Activated CD4-positive, alpha-beta T cell treated with anti-CD3 and anti-CD28 coated beads, Interleukin-2, amount 50 U/mL, for 1 hour (primary cell): ENCODE measurements around the gene CH25H.
"Not testable (repeated sequence)": the region's sequence is repeated elsewhere in the genome, so short reads cannot be mapped to it uniquely, and the experiment has no call there.

Source experiments
- DNase-seq: peaks from one replicate; pipeline ENCODE4 v3.0.0-alpha.2; 2020

CH25H gene

DNA sequence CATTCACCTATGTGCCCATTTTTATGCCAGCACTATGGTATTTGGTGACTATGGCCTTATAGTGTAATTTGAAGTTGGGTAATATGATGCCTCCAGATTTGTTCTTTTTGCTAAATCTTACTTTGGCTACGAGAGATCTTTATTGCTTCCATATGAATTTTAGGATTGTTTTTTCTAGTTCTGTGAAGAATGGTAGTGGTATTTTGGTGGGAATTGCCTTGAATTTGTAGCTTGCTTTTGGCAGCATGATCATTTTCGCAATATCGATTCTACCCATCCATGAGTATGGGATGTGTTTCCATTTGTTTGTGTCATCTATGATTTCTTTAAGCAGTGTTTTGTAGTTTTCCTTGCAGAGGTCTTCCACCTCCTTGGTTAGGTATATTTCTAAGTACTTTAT, 15.8 kb downstream of the CH25H start:
- DNase-seq, result not testable (repeated sequence)

DNA sequence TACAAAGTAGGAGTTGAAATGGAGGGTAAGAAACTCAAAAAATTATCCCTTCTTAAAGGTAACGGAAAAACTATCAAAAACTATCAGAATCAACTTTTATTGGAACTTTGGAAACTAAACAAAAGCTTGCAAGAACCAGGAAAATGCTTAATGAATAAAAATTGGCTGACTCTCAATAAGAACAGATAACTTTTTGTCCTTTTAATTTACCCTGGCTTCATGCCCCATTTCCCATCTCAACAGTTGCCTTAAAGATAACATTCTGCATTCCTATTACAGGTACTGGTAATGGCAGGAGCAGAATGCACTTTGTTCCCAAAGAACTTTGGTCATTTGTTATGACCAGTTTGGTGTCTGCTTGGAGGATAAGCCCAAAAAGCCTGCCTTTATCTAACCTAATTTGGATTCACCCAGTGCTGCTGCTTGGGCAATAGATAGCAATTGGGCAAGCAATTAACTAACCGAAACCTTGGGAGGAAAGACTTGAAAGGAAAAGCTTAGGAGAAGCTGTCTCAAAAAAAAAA, 17.8 kb downstream of the CH25H start:
- DNase-seq, result no peak

DNA sequence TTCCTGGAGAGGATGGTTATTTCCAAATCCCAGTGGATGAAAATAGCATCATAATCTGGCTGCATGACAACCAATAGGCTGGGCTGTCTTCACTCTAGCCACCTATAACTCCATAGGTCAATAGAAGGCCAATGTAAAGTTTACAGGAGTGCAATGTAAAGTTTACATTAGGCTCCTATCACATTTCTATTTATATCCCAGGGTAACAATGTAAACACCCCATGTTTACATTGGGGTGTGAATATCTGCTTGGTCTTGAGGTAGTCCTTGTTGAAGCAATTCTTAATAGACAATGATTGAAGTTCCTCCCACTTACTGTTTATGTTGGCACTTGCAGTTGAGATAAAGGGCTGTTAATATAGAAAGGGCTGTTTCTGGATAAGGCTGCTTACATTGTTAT, 21.5 kb downstream of the CH25H start:
- DNase-seq, result no peak

DNA sequence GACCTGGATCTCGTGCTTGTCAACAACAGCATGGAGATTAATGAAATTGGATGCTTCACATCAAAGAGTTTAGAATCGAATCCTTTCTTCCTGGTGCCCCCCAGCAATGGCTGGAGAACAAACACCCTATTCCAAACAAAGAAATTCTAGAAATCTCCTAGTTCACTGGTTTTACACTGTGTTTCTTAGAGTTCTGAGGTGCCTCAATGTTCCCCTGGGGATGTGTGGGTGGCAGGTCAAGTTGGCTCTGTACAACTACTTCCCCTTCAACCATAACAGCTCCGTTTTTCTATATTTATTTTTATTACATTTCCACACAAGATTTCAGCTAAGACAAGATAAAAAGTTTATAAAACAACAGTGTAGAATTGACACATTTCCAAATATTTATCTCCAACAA, 22.5 kb downstream of the CH25H start:
- DNase-seq, result no peak

DNA sequence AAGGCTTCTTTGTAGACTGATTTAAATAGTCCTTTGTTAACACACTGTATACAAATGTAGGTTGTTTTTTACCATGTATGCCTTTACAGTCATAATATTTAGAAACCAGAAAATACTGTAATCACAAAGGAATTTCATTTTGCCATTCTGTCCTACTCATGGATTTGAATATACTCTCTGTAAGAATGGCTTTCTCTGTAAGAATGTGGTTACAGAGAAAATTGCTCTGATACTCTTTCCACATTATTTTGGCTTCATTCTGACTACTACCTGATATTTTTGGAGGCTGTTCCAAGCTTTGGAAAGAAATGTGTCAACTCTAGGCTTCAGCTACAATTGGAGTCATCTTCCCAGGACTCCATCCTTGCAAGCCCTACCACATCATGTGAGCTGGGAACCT, 23.5 kb downstream of the CH25H start:
- DNase-seq, result no peak

DNA sequence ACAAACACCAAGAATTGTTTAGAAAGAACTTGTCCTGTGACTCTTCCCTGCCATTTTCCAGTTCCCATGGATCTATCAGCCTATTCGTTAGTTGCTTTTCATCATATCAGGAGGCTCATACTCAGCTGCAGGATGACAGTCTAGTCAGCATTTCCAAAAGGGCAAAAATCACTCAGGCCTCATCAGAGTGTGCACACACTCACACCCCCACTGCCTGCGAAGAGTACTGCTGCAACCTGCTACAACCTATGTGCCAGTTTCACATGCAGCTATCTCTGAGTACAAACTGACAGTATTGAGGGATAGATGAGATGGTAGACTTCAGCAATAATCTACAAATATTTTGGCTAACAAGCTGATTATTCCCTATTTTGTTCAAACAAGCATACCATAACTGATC, 24.2 kb downstream of the CH25H start:
- DNase-seq, result no peak

DNA sequence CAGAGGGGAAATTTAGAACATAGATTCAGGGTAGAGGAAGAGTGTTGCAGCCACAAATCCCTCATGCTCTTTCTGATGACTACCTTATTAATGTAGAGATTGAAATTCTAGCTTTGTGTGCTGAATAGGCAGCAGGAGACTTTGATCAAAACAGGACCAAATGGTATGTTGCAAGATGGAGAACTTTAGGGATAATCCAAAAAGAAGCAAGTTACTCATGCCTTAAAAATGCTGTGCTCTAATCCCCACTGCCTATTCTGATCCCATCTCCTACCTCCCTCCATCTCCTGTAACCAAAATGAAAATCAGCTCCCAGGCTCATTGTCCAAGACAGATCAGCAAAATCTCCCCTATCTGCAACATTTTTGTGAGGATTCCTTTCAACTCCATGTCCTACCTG, 31.3 kb downstream of the CH25H start:
- DNase-seq, result no peak

DNA sequence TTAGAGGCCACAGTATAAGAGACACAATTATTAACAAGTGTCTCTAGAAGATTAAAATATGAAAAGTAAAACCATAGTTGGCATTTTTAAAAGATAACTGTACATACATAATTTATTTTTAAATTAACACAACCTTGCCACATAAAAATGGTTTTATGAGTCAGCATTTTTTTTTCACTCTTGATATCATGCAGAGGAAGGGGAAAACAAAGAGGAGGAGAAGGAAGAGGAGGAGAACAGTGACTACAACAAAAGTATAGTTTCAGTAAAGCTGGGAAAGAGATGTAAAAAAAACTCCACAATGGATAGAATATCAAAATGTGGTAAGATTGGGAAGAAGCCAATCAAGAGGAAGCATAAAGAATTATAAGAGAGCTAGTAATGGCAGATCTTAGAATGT, 34.0 kb downstream of the CH25H start:
- no peak for DNase-seq

DNA sequence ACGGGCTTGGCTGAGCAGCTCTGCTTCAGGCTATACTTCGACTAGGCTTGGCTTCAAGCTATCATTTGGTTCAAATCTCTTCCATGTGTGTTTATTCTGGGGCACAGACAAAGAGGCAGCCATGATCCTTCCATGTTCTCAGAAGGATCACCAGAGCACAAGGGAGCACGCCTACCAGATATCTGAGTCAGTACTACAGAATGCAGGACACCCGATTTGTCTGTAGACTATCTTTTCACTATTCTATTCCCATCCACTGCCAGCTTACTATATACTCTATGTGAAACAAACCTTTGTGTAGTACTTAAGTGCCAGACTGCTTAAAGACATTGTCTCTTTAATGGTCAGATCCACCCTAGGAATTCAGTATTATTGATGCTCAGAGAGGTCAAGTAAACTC, 35.1 kb downstream of the CH25H start:
- DNase-seq, result no peak

DNA sequence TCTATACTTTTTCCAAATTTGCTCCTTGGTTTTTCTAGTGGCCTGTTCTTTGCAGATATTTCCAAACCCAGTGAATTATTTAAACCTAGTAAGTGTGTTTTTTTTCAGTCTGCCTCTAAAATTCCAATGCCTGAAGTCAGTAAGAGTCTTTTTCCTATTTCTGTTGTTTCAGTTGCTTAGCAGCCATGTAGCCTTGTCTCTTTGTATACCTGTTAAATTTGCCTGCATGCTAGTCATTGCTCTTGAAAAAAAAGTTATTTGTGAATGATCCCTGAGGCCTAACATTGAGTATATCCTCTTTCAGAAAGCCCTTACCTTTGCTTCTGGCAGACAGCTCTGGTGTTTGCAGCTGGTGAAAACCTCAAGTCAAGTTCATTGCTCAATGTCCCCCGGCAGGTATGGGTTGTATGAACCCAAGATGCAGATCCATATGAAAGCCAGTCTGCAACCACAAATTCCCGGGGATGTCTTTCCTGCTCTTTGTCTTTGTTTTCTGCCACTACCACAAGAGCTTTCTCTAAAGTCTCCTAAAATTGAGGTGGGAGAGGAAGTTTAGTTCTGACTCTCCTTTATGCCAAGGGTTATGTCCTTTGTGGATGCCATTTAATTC, 35.7 kb downstream of the CH25H start:
- no peak for DNase-seq

DNA sequence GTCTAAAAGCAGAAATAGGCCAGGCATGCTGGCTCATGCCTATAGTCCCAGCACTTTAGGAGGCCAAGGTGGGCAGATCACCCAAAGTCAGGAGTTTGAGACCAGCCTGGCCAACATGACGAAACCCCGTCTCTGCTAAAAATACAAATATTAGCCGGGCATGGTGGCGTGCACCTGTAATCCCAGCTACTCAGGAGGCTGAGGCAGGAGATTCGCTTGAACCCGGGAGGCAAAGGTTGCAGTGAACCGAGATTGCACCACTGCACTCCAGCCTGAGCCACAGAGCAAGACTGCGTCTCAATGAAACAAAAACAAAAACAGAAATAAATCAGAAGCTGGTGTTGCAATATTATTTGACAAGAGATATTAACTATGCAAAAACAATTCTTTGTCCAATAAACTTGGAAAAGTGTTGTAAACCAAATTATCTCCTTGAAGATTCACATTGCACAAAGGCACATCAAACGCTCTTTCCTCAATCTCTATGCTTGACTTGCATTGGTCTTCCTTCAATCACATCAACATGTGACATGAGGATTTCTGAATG, 38.7 kb downstream of the CH25H start:
- DNase-seq, result not testable (repeated sequence)

DNA sequence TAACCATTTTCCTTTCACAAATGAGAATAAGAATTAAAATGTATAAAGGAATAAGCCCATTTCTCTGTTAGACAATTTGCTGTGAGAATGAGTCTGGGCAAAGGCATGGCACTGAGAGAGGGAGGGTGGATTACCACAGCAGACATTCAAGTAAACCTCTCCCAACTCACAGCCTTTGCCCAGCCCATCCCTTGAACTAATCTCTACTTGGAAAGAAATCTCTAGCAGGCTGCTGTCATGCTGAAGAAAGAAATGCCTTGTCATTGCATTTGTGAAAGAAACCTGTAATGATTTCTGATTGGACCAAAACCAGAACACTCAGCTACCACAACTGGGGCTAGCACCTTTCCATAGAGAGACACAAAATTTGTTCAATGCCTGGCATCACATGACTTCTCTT, 39.2 kb downstream of the CH25H start:
- DNase-seq, result no peak

DNA sequence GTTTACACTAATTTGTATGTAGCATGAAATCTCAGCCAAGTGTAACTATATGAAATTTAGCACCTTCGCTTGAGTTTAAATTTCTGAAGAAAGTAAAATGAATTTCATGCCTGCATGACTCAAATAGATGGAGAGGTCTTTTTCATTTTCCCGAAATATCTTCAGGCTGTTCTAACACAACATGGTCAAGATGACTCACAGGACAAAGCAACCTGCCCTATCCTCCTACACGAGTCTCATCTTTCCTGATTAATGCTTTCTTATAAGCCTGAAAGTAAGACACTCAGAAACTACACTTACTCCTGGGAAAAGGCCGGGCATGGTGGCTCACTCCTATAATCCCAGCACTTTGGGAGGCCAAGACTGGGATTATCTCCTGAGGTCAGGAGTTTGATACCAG, 41.2 kb downstream of the CH25H start:
- DNase-seq, result no peak

DNA sequence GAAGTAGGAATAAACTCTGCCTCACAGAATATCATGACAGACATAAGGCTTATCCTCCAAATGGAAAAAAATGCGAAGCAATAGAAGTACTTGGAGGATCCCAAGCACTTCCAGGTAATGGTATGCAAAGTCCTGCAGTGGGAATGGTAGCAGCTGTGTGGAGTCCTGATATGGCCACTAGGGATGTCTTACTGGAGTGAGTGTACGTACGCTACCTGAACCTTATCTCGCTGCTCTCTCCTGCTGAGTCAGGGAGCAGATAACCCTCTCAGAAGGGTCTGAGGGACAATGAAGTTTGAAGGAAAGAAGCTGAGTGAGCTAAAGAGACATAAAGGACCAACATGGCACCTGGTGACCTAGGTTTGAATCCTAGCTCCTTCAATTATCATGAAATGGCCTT, 42.2 kb downstream of the CH25H start:
- no peak for DNase-seq

DNA sequence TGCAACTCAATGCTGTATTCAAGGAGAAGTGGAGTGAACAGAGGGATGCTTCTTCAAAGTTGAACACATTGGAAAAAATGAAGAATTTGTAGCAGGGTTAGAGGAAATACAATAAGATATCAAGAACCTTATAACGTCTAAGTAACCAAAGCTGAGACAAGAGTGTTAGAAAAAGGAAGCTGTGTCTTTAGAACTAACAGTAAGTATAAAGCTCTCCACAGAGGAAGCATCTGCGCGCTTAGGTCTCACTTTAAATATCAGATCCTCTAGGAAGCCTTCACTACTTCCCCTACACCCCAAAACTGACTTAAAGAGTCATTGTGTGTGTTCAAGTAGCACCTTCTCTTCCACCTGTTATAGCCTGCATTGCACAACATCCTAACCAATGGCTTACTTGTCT, 43.0 kb downstream of the CH25H start:
- no peak for DNase-seq

DNA sequence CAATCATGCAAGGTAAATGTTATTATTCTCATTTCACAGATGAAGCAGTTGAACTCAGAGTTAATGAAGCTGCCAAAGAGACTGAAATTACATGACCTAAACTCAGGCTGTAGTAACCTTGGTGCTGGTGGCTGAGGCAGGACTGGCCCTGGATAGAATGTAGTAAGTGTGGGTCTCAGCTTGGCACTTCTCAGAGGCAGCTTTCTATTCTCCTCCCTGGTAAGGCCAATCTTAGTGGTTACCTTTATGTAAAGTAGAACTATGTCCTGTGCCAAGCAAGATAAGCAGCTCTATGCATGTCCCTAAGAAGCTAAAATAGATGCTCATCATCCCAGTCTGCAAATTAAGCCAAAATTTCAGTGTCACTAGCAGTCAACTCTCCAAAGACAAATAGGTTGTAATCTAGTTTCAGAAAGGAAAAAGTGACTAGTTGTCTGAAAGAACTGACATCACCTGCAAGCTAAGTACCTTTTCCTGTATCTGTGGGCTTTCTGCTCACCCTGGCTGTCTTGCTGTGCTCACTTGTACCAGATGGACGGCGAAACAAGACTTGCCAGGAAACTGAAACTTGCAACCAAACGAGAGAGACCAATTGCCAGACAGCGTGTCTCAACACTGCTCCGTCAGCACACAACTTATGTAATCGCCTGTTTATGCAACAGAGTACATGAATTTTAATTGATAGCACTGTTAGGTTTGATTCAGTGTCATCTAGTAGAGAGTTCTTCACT, 43.7 kb downstream of the CH25H start:
- peak; percentile 13 for DNase-seq

DNA sequence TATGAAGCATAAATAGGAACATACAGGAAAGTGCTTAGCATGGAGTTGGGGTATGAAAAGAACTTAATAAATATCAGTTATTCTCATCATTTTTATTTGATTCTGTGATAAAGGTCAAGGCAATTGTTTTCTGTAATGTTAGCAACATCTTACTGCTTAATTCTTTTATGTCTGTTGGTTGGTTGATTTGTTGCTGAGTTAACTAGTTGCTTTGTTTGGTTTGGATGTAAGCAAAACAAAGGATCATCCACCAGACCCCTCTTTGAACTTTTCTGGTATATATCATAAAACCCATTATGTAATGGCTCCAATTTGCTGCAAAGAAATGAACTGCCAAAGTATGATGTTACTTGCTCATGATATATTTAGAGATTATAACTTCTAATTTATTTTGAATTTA, 44.5 kb downstream of the CH25H start:
- DNase-seq, result no peak

DNA sequence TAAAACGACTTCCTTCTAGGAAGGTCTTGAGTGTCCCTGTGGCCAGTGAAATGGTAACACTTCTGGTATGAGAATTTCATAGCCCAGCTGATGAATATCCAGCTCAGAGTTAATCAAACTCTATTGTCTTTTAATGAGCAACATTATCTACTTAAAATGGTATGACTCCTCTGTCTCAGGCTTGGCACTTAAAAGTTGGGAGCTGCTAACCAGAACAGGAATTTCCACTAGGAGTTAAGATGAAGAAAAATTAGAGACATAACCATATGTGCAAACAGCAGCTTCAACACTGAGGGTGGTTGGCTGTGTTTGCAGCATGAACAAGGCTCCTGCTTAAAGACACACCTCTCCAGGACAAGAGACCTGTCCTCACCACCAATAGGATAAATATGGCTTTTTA, 46.8 kb downstream of the CH25H start:
- no peak for DNase-seq

DNA sequence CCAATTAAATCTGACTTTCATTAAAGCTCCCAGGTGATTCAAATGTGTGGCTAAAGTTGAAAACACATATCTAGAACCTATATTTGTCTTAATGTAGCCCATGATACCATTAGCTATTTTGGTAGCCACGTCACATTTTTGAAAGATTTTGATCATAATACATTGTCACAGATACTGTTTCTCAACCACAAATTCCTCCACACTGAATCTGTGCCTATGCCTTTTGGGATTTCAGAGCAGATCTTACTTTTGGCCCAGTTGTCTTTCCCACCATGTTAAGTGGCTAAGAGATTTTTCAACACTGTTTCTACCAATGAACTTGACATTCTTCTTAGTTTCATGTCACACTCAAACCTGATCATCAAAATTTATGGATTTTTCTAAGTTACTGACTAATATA, 47.4 kb downstream of the CH25H start:
- DNase-seq, result no peak

DNA sequence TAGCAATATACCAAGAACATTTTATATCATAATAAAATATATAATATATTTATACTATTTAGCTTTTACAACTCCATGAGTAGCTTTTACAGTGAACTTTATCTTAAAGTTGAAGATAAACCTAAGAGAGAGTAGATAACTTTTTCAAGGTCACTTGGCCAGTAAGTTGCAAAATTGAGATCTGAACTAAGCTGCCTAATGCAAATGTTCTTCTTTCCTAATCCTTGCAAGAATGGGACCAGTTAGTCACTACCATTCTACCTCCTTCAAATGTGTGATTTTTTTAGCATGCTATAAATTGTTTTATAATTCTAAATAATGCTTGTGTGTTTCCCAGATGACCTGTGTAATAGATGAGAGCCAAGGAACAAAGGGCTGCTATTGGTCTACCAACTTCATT, 47.8 kb downstream of the CH25H start:
- DNase-seq, result no peak

DNA sequence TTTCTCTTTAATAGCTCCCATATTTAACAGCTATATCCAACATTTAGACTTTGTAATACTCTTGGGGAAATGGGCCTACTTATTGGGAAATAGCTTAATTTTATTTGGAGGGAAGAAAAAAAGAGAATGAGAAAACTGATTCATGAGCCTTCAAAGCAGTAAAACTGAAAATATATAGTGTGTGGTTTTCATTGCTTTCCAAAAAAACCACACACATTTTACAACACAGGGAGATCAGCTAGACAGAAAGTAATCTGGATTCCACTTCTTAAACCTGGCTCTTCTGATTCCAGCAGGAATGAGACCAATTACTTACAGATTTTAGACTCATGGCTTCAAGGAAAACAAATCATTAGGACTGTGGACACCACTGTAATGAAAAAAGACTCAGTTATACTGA, 48.7 kb downstream of the CH25H start:
- DNase-seq, result no peak

DNA sequence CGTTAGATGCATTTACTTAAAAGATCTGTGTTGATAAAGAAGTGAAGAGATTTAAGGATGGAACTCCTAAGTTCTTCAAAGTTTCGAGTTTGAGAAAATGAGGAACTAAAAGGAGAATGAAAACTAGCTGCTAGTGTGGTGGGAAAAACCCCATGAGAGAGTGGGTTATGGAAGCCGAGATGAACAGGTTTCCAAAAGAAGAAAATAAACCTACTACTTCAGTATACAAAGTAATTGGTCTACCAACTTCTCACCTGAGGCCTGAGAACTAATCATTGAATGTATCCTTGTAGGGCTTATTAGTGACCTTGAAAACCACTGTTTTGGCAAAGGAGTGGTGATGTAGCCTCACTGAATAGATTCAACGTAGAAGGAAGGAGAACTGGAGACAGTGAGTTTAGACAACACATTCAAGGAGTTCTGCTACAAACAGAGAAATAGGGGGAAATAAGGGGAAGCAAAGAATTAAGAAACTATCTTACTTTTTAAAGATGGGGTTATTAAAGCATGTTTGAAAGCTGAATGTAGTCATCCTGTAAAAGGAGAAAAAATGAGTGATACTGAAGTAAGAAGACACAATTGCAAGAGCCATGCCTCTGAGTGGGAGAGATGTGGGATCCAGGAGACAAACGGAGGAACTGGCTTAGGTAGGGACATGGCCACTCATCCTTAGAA, 50.8 kb downstream of the CH25H start:
- no peak for DNase-seq
